Astrocyte of the spinal cord (primary cell): ENCODE data around the gene GCN1.
A peak's percentile ranks its signal among the peaks of the same experiment; 100 is the strongest.

Experiments
- DNase-seq: peaks from one replicate; pipeline ENCODE4 v3.0.0; 2011; ENCODE audit warnings: low read depth, low spot score
- H3K4me3 ChIP-seq: 2 replicates; pipeline ENCODE4 v1.5.1; 2011; ENCODE audit warnings: low read depth, mild to moderate bottlenecking, low read length, moderate library complexity
- CTCF ChIP-seq: IDR thresholded peaks from 2 replicates; pipeline ENCODE4 v1.5.1; 2012; ENCODE audit warnings: low read depth, mild to moderate bottlenecking, low read length, inconsistent platforms
- in situ Hi-C: cut with HindIII; loops from 2 replicates; pipeline ENCODE4 v1.10.0; 2017; ENCODE audit warnings: low sequenced_read_pairs

The GCN1 gene

GRCh38 chr12:120194534-120195395, at the start of gene GCN1:
Gene GCN1, minus strand, starts transcription at chr12:120194715. Its CDS starts 18 bp downstream, at chr12:120194697.
- in situ Hi-C loops: no loop called here
- peak within 1 kb of the TSS; percentile 72 for H3K4me3 ChIP-seq
- DNase-seq: peak; percentile 80
- TF ChIP-seq CTCF: no peak

- no peak overlapping the region for H3K4me3 ChIP-seq
- in situ Hi-C loops: no loop called here
- TF ChIP-seq CTCF: no peak
- DNase-seq: no peak
These were observed 48.6 kb upstream of the GCN1 start for GRCh38 chr12:120242971-120243699.

GRCh38 chr12:120242275-120242799, 47.8 kb upstream of the GCN1 start:
- no peak for TF ChIP-seq CTCF
- no peak overlapping the region for H3K4me3 ChIP-seq
- DNase-seq: no peak
- in situ Hi-C loops: no loop called here

- DNase-seq: peak; percentile 64
- no peak overlapping the region for H3K4me3 ChIP-seq
- in situ Hi-C loops: no loop called here
- TF ChIP-seq CTCF: no peak
These were observed 47.2 kb upstream of the GCN1 start for GRCh38 chr12:120241561-120242274.

- TF ChIP-seq CTCF: no peak
- H3K4me3 ChIP-seq: no peak overlapping the region
- in situ Hi-C loops: no loop called here
- DNase-seq: no peak
These were observed 45.9 kb upstream of the GCN1 start for GRCh38 chr12:120240495-120240833.

- TF ChIP-seq CTCF: no peak
- H3K4me3 ChIP-seq: no peak overlapping the region
- DNase-seq: no peak
- in situ Hi-C loops: no loop called here
These were observed 45.4 kb upstream of the GCN1 start for GRCh38 chr12:120239776-120240494.
